AG04450 (cell line): ENCODE data around the gene AP3S1. TPM values are rescaled to one million over a fixed set of nuclear protein-coding genes. Genes with fewer than 3 reads are reported as not detected.

Experiments
- CTCF ChIA-PET: fragments of 300-600, 350-600 bp; formaldehyde crosslinking; extraction: SDS; loops from one replicate; lab custom pipeline; 2022; ENCODE audit warnings: antibody characterized with exemption, inconsistent platforms; lab: Charles Lee
- POLR2A ChIA-PET: fragments of 350-600 bp; formaldehyde crosslinking; extraction: SDS; loops from one replicate; lab custom pipeline; 2021; ENCODE audit warnings: antibody characterized with exemption, inconsistent platforms; lab: Yijun Ruan, JAX
- DNase-seq: peaks from one replicate; pipeline ENCODE4 v3.0.0-alpha.2; 2011; ENCODE audit warnings: low read depth, low spot score
- H3K27ac ChIP-seq: one replicate; pipeline ENCODE4 v1.5.1; 2012; ENCODE audit warnings: low read depth, low read length, control low read depth
- H3K27me3 ChIP-seq: one replicate; pipeline ENCODE4 v1.6.0; 2012; ENCODE audit warnings: low read length; ENCODE audit not compliant: control insufficient read depth, insufficient read depth
- H3K4me3 ChIP-seq: 2 replicates; pipeline ENCODE4 v1.5.1; 2011; ENCODE audit warnings: mild to moderate bottlenecking, low read depth, low read length, control low read depth
- H3K9me3 ChIP-seq: 2 replicates; pipeline ENCODE4 v1.5.1; 2012; ENCODE audit warnings: low read length; ENCODE audit not compliant: control insufficient read depth, insufficient read depth
- polyA plus RNA-seq: library from polyadenylated mRNA; depleted of rRNA; stranded (reverse); fragments of >200 nt; gene quantifications from 2 replicates; pipeline ENCODE4 v1.2.3, GENCODE V29; 2011
- TF ChIP-seq, protein P1 (sequence below): IDR thresholded peaks from 2 replicates; pipeline ENCODE4 v1.5.1; 2011; ENCODE audit warnings: low read depth, low read length, control low read depth, inconsistent platforms

The AP3S1 gene
- polyA plus RNA-seq, 1 experiment: 171 TPM

DNA sequence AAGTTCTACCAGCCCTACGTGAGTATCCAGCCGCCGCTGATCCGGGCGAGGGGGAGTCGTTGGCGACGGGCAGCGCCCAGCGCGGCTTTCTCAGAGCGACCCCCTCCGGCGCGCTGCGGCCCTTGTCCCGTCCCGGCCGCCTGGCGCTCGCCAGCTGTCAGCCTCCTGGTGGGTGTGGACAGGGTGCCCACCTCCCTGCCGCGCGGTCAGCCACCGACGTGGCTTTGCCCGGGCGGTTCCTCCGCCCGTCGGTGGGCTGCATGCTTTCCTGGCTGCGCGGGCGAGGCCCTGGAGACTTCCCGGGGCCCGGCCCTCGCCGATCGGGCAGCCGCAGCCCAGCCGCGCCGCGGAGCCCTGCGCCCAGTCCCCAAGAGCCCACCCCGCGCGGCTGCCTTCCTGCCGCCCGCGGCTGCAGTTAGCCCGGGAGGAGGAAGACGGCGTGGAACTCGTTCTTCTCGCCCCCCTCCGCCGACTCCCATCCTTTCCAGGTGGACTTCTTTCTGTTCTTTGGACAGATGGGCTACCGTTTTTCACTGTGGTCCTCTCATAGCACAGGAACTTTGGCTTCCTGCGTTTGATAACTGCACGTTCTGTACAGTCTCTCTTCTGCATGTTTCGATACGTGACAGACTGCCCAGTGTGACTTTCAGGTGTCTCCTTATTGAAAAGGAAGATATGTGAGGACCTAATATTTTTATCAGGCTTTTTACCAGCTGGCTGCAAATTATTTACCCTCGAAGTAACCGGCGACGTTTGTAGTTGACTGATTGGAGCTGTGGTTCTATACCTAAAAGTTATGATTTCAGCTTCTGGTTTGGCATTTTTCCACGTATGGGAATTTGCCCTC lies 577 bp downstream of the AP3S1 start:
- TF ChIP-seq, protein P1, sequence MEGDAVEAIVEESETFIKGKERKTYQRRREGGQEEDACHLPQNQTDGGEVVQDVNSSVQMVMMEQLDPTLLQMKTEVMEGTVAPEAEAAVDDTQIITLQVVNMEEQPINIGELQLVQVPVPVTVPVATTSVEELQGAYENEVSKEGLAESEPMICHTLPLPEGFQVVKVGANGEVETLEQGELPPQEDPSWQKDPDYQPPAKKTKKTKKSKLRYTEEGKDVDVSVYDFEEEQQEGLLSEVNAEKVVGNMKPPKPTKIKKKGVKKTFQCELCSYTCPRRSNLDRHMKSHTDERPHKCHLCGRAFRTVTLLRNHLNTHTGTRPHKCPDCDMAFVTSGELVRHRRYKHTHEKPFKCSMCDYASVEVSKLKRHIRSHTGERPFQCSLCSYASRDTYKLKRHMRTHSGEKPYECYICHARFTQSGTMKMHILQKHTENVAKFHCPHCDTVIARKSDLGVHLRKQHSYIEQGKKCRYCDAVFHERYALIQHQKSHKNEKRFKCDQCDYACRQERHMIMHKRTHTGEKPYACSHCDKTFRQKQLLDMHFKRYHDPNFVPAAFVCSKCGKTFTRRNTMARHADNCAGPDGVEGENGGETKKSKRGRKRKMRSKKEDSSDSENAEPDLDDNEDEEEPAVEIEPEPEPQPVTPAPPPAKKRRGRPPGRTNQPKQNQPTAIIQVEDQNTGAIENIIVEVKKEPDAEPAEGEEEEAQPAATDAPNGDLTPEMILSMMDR: no peak
- ChIA-PET POLR2A (interaction anchor here (0.5 to 0.6 kb wide), 2 partner anchors 30 to 292 kb away, joined by 4 to 7 read pairs; no protein-coding TSS in a partner anchor), CTCF (interaction anchor here (0.5 to 2.0 kb wide), 7 partner anchors 8 to 295 kb away, joined by 3 to 7 read pairs (median 4); no protein-coding TSS in a partner anchor)
- H3K27me3 ChIP-seq: no peaks in the 10 kb centered on the region
- no peaks in the 10 kb centered on the region for H3K9me3 ChIP-seq
- DNase-seq: no peak
- peak overlapping the region; percentile 91 for H3K4me3 ChIP-seq
- H3K27ac ChIP-seq: peak overlapping the region; percentile 47

DNA sequence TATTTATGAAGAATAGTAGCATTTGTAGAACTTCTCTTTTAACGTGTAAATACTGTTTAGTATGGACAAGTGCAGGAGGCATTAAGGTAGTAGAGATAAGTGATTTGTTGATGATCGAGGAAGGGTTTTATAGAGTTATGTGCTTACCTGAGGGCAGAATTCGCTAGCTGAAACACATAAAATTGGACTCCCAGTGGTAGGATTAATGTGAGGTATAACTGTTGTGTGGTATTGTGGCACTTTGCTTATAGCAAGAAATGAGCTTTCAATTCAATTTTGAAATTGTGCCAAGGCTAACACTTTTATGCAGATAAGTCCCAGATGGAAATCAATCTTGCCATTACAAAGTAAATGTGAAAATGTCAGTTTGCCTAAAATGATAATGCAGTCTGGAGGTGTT lies 1.2 kb downstream of the AP3S1 start:
- TF ChIP-seq, protein P1: no peak
- Histone ChIP-seq H3K4me3 (peak overlapping the region; percentile 91), H3K9me3 (no peaks in the 10 kb centered on the region), H3K27ac (no peak overlapping the region), H3K27me3 (no peaks in the 10 kb centered on the region)
- CTCF ChIA-PET: interaction anchor here (0.5 to 2.0 kb wide), 7 partner anchors 8 to 296 kb away, joined by 3 to 7 read pairs (median 3); no protein-coding TSS in a partner anchor
- DNase-seq: no peak
- POLR2A ChIA-PET: interaction anchor here (0.5 kb wide), 1 partner anchor 293 kb away, joined by 7 read pairs; no protein-coding TSS in a partner anchor

DNA sequence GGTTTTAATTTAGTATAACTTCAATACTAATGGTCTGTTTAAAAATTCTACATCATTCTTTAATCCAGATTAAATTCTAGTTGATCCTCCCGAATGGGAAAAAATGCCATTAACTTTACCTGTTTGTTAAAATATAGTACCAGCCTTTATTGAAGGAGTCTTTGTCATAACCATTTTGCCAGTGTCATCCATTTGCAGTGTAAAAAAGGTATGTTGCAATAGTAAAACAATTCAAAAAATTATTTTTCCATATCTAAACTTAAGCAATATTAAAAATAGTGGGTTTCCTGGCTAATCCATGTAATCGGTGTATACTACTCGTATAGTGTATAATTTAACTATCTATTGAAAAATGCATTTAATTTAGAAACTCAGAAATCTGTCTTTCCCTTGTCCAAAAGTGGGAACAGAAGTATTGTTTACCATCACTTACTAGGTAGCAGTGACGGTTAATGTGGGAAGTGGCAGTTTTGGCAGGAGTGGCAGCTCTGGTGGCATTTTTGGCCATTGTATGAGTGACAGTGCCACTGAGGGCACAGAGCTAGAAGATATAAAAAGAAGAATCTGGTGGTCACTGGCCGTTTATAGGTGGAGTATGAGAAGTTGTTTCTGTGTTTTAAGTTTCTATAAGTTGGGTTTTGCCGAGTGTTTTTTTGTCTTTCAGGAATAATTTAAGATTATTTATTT lies 1.9 kb downstream of the AP3S1 start:
- TF ChIP-seq, protein P1: no peak
- ChIA-PET POLR2A (no interaction called here), CTCF (interaction anchor here (0.6 to 1.2 kb wide), 5 partner anchors 9 to 240 kb away, joined by 3 to 4 read pairs (median 3); no protein-coding TSS in a partner anchor)
- H3K27ac ChIP-seq: no peak overlapping the region
- no peaks in the 10 kb centered on the region for H3K27me3 ChIP-seq
- H3K9me3 ChIP-seq: no peaks in the 10 kb centered on the region
- no peak for DNase-seq
- H3K4me3 ChIP-seq: peak overlapping the region; percentile 91; the same call in 1 of the 2 replicates

DNA sequence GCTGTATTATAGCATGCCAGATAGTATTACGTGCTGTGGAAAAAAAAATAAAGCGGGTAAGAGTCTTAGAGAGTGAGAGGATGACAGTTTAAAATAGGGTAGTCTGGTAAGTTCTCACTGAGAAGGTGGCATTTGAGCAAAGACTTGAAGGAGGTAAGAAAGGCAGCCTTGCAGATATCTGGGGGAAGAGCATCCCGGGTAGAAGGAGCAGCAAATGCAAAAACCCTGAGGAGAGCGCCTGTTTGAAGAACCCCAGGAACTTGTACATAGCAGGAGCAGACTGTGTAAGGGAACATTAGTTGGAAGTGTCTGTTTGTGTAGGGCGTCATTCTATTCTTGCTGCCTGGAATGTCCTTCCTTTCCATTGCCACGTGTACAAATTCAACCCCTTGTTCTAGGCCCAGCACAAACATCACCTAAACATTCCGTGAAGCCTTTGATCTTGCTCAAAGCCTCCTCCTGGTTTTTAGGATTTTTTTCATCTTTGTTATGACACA lies 2.6 kb downstream of the AP3S1 start:
- no peak for DNase-seq
- H3K4me3 ChIP-seq: no peak overlapping the region
- H3K27ac ChIP-seq: no peak overlapping the region
- TF ChIP-seq, protein P1: no peak
- H3K9me3 ChIP-seq: no peaks in the 10 kb centered on the region
- H3K27me3 ChIP-seq: no peaks in the 10 kb centered on the region
- CTCF ChIA-PET: no interaction called here
- POLR2A ChIA-PET: no interaction called here
